Endothelial cell of umbilical vein (primary cell): ENCODE results near the gene OR10H1. TPM values are rescaled to one million over a fixed set of nuclear protein-coding genes. Genes with fewer than 3 reads are reported as not detected.

Source experiments
- BruUV-seq: library from RNA; stranded (reverse); fragments of 400-500 nt; replicated peaks from 2 replicates; lab custom pipeline; 2021; lab: Mats Ljungman, UMichigan
- CTCF ChIA-PET: fragments of 300-600, 350-600 bp; sonication (Branson Sonifier 250); formaldehyde crosslinking; loops from one replicate; lab custom pipeline; 2021; ENCODE audit warnings: antibody characterized with exemption, inconsistent platforms; lab: Charles Lee
- POLR2A ChIA-PET: fragments of 300-600, 350-600 bp; sonication (Branson Sonifier 250); formaldehyde crosslinking; loops from one replicate; lab custom pipeline; 2021; ENCODE audit warnings: antibody characterized with exemption, inconsistent platforms; lab: Charles Lee
- DNase-seq: peaks from one replicate; pipeline ENCODE4 v3.0.0-alpha.2; 2011; ENCODE audit warnings: low read depth, low spot score
- FAIRE-seq: peaks from 2 replicates; lab custom pipeline; 2011; peaks lifted over from hg19 to GRCh38; lab: Jason Lieb, UNC
- H2AFZ ChIP-seq: 2 replicates; pipeline ENCODE4 v1.6.0; 2012; ENCODE audit warnings: low read depth, low read length, control low read depth, inconsistent platforms
- H3K27ac ChIP-seq: 2 replicates; pipeline ENCODE4 v1.5.1; 2011; ENCODE audit warnings: low read depth, mild to moderate bottlenecking, control low read depth, low read length, moderate library complexity; ENCODE audit not compliant: insufficient read depth
- H3K27me3 ChIP-seq, 2 experiments: 2 replicates each; pipeline versions ENCODE4 v1.6.0 to v1.6.1; 2011; ENCODE audit warnings: low read length in 2 of 2, mixed read lengths in 1 of 2; ENCODE audit not compliant: control insufficient read depth in 2 of 2, insufficient read depth in 2 of 2
- H3K36me3 ChIP-seq, 2 experiments: 2 replicates in 1 of 2; 3 replicates in 1 of 2; pipeline ENCODE4 v1.5.1; 2011; ENCODE audit warnings: low read length in 2 of 2, mild to moderate bottlenecking in 1 of 2, moderate library complexity in 1 of 2; ENCODE audit not compliant: control insufficient read depth in 2 of 2, insufficient read depth in 2 of 2; ENCODE audit errors: extremely low read depth in 1 of 2
- H3K4me1 ChIP-seq: 3 replicates; pipeline ENCODE4 v1.5.1; 2011; ENCODE audit warnings: mild to moderate bottlenecking, low read length; ENCODE audit not compliant: control insufficient read depth, insufficient read depth; ENCODE audit errors: extremely low read depth
- H3K4me2 ChIP-seq: 2 replicates; pipeline ENCODE4 v1.6.1; 2011; ENCODE audit warnings: low read length, control low read depth, mixed read lengths; ENCODE audit not compliant: insufficient read depth
- H3K4me3 ChIP-seq, 3 experiments: fragments of 200-600 bp in 1 of 3; sonication (generic), shearing (Covaris generic) in 1 of 3; replicated peaks in 1 of 3; 2 replicates each; pipeline ENCODE4 v1.5.1; 2011 to 2016; ENCODE audit warnings: control low read depth in 3 of 3, low read length in 3 of 3, mild to moderate bottlenecking in 2 of 3, inconsistent platforms in 1 of 3, low read depth in 1 of 3, moderate library complexity in 1 of 3; ENCODE audit not compliant: insufficient read depth in 1 of 3
- H3K79me2 ChIP-seq: 2 replicates; pipeline ENCODE4 v1.6.0; 2012; ENCODE audit warnings: low read length, inconsistent platforms; ENCODE audit not compliant: control insufficient read depth, insufficient read depth
- H3K9ac ChIP-seq: replicated peaks from 2 replicates; pipeline ENCODE3; 2011; ENCODE audit warnings: low read length, control low read depth; ENCODE audit not compliant: insufficient read depth; ENCODE audit errors: extremely low read depth
- H3K9me1 ChIP-seq: replicated peaks from 3 replicates; pipeline ENCODE4 v1.6.0; 2011; ENCODE audit warnings: mild to moderate bottlenecking, low read length; ENCODE audit not compliant: control insufficient read depth, insufficient read depth; ENCODE audit errors: extremely low read depth
- H3K9me3 ChIP-seq: replicated peaks from 2 replicates; pipeline ENCODE4 v1.5.1; 2012; ENCODE audit warnings: low read length, inconsistent platforms; ENCODE audit not compliant: control insufficient read depth, insufficient read depth
- H4K20me1 ChIP-seq: replicated peaks from 2 replicates; pipeline ENCODE3; 2011; ENCODE audit warnings: mild to moderate bottlenecking, low read length; ENCODE audit not compliant: control insufficient read depth, insufficient read depth; ENCODE audit errors: extremely low read depth
- CTCF ChIP-seq, 2 donors: IDR thresholded peaks; 1 replicate in 1 of 2; 2 replicates in 1 of 2; pipeline ENCODE4 v1.5.1; 2011; ENCODE audit warnings: low read length in 2 of 2, mild to moderate bottlenecking in 2 of 2, moderate library complexity in 2 of 2, control low read depth in 1 of 2, inconsistent platforms in 1 of 2, low read depth in 1 of 2; ENCODE audit not compliant: insufficient read depth in 1 of 2; ENCODE audit errors: extremely low read depth in 1 of 2
- EZH2 ChIP-seq: IDR thresholded peaks from 2 replicates; pipeline ENCODE4 v1.6.1; 2012; ENCODE audit warnings: borderline replicate concordance, low read depth, mild to moderate bottlenecking, moderate library complexity, low read length, inconsistent platforms; ENCODE audit not compliant: severe bottlenecking
- FOS ChIP-seq: IDR thresholded peaks from 2 replicates; pipeline ENCODE4 v1.6.1; 2011; ENCODE audit warnings: mild to moderate bottlenecking, low read length, moderate library complexity, borderline replicate concordance; ENCODE audit not compliant: insufficient read depth
- GATA2 ChIP-seq: IDR thresholded peaks from 2 replicates; pipeline ENCODE4 v1.7.0; 2011; ENCODE audit warnings: low read depth, mild to moderate bottlenecking, moderate library complexity, mixed read lengths, low read length; ENCODE audit not compliant: insufficient read length, insufficient read depth
- JUN ChIP-seq: IDR thresholded peaks from 2 replicates; pipeline ENCODE4 v1.6.1; 2011; ENCODE audit warnings: borderline replicate concordance, low read depth; ENCODE audit not compliant: insufficient read length, insufficient read depth
- MAX ChIP-seq: IDR thresholded peaks from 2 replicates; pipeline ENCODE4 v1.6.1; 2011; ENCODE audit not compliant: insufficient read depth, insufficient read length
- MYC ChIP-seq: IDR thresholded peaks from one replicate; pipeline ENCODE4 v1.6.1; 2011; ENCODE audit warnings: mild to moderate bottlenecking, low read depth, low read length
- POLR2A ChIP-seq: IDR thresholded peaks from 2 replicates; pipeline ENCODE4 v1.6.1; 2012; ENCODE audit warnings: low read depth, mild to moderate bottlenecking, control low read depth, low read length
- POLR2AphosphoS5 ChIP-seq: IDR thresholded peaks from 2 replicates; pipeline ENCODE4 v1.6.1; 2012; ENCODE audit warnings: low read depth, mild to moderate bottlenecking, control low read depth, low read length, moderate library complexity; ENCODE audit not compliant: insufficient read depth
- dilution Hi-C: fragments of 300-500 bp; cut with MboI; formaldehyde crosslinking; loops from one replicate; pipeline ENCODE4 v1.15.0; 2019; ENCODE audit warnings: low sequenced_read_pairs; ENCODE audit not compliant: extremely low pct_ligation_motif_present
- intact Hi-C: fragments of 100-400 bp; cut with micrococcal nuclease; formaldehyde crosslinking; loops from one replicate; pipeline ENCODE4 v1.10.0; 2022
- polyA plus RNA-seq, 4 experiments: library from polyadenylated mRNA; depleted of rRNA in 3 of 4; stranded (reverse) in 3 of 4; unstranded in 1 of 4; fragments of >200 nt; gene quantifications; 2 replicates each; pipeline versions ENCODE4 v1.2.1 to v1.2.3, GENCODE V29; 2011 to 2012; ENCODE audit warnings: missing spikeins in 1 of 4
- total RNA-seq: library from RNA; stranded (reverse); gene quantifications from 2 replicates; pipeline ENCODE4 v1.2.3, GENCODE V29; 2021

Gene OR10H1
- total and polyA plus RNA-seq, 2 donors (not counting 3 experiments of a cell fraction or from before 2014, with no cell fraction given) = not detected

- no TSS peak for BruUV-seq
- TF ChIP-seq FOS = no peak
- no peak for TF ChIP-seq EZH2
- no peak for TF ChIP-seq GATA2
- no peak for TF ChIP-seq JUN
- no peak for TF ChIP-seq POLR2AphosphoS5
- no peak for TF ChIP-seq MYC
- TF ChIP-seq POLR2A = no peak
- TF ChIP-seq MAX = no peak
- no peak for TF ChIP-seq CTCF (IDR thresholded peaks at IDR 0.05; ENCODE audit: extremely low read depth in 1 of 2, insufficient read depth in 1 of 2, low read depth in 1 of 2, low read length in 2 of 2)
- CTCF ChIA-PET = no interaction called here
- Histone ChIP-seq H3K27ac (no peak overlapping the region), H4K20me1 (no peaks in the 10 kb centered on the region), H3K9ac (no peak overlapping the region), H3K4me1 (no peaks in the 10 kb centered on the region), H3K36me3 (no peaks in the 10 kb centered on the region), H3K4me2 (no peak overlapping the region), H3K9me1 (no peaks in the 10 kb centered on the region), H3K4me3 (no peak overlapping the region), H3K27me3 (no peaks in the 10 kb centered on the region), H3K79me2 (no peaks in the 10 kb centered on the region), H2AFZ (no peak overlapping the region), H3K9me3 (no peaks in the 10 kb centered on the region)
- no peak for DNase-seq
- no peak for FAIRE-seq
- POLR2A ChIA-PET = no interaction called here
- intact Hi-C loops = no loop called here
- dilution Hi-C loops = no loop called here
Measured at GRCh38 chr19:15782211-15782610, 33.3 kb downstream of the OR10H1 start.
